SJSA1 (cell line): ENCODE data around the gene ARHGAP27. TPM values are rescaled to one million over a fixed set of nuclear protein-coding genes. Genes with fewer than 3 reads are reported as not detected.
"Not testable (repeated sequence)": the region's sequence is repeated elsewhere in the genome, so short reads cannot be mapped to it uniquely, and the experiment has no call there.

Experiments
- DNase-seq, 2 experiments: peaks; one replicate each; pipeline ENCODE4 v3.0.0-alpha.2; 2015 to 2020; ENCODE audit warnings: low spot score in 2 of 2, low read depth in 1 of 2
- H3K27ac ChIP-seq: fragments of 250-450 bp; sonication (Bioruptor Pico); 2 replicates; pipeline ENCODE4 v1.5.1; 2020; ENCODE audit warnings: mild to moderate bottlenecking, moderate library complexity
- H3K27me3 ChIP-seq: fragments of 250-450 bp; sonication (Bioruptor Pico); replicated peaks from 2 replicates; pipeline ENCODE4 v1.5.1; 2020; ENCODE audit warnings: mild to moderate bottlenecking, moderate library complexity
- H3K36me3 ChIP-seq: fragments of 250-450 bp; sonication (Bioruptor Pico); 2 replicates; pipeline ENCODE4 v1.5.1; 2020; ENCODE audit warnings: mild to moderate bottlenecking
- H3K4me1 ChIP-seq: fragments of 250-450 bp; sonication (Bioruptor Pico); replicated peaks from 2 replicates; pipeline ENCODE4 v1.6.1; 2021; ENCODE audit warnings: mild to moderate bottlenecking
- H3K4me3 ChIP-seq: fragments of 250-450 bp; sonication (Bioruptor Pico); 2 replicates; pipeline ENCODE4 v1.5.1; 2020; ENCODE audit warnings: mild to moderate bottlenecking
- H3K9me3 ChIP-seq: fragments of 250-450 bp; sonication (Bioruptor Pico); replicated peaks from 2 replicates; pipeline ENCODE4 v1.5.1; 2020; ENCODE audit warnings: mild to moderate bottlenecking
- total RNA-seq: library from RNA; depleted of rRNA; stranded (reverse); fragments of >200 nt; shearing (Covaris generic); gene quantifications from 2 replicates; pipeline ENCODE4 v1.2.3, GENCODE V29; 2014

The ARHGAP27 gene
- total RNA-seq, 1 experiment from 2014 or later, result 0.53 TPM

DNA sequence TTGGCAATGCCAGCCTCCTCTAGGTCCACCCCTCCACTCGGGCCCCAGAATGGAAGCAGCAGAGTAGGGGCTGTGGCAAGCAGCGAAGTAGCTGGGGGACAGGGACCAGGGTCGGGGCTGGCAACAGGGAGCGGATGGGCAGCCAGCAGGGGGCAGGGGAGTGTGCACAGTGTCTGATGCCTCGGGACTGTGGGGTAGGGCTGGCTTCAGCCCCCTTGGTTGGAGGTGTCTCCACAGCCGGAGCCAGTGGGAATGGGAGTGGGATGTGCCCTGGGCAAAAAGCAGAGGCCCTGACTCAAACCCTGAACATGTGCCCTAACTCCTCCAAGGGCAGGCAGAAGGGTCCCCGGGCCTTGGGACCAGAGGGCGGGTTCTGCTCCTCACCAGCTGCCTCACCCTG, 18.5 kb upstream of the ARHGAP27 start:
- Histone ChIP-seq H3K4me3 (no peak overlapping the region), H3K9me3 (no peaks in the 10 kb centered on the region), H3K4me1 (no peaks in the 10 kb centered on the region), H3K27ac (no peak overlapping the region), H3K27me3 (no peaks in the 10 kb centered on the region), H3K36me3 (no peaks in the 10 kb centered on the region)
- DNase-seq, result no peak

DNA sequence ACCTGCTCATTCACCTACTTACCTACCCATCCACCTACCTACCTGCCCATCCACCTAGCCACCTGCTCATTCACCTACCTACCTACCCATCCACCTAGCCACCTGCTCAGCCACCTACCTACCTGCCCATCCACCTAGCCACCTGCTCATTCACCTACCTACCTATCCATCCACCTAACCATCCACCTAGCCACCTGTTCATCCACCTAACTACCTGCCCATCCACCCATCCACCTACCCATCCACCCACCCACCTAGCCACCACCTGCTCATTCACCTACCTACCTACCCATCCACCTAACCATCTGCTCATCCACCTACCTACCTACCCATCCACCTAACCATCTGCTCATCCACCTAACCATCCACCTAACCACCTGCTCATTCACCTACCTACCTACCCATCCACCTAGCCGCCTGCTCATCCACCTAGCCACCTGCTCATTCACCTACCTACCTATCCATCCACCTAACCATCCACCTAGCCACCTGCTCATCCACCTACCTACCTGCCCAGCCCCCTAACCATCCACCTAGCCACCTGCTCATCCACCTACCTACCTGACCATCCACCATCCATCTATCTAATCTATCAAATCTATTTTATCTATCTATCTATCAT, 17.1 kb upstream of the ARHGAP27 start:
- not testable (repeated sequence) for DNase-seq, H3K27me3 ChIP-seq, H3K9me3 ChIP-seq, H3K36me3 ChIP-seq, H3K27ac ChIP-seq, H3K4me3 ChIP-seq, H3K4me1 ChIP-seq

DNA sequence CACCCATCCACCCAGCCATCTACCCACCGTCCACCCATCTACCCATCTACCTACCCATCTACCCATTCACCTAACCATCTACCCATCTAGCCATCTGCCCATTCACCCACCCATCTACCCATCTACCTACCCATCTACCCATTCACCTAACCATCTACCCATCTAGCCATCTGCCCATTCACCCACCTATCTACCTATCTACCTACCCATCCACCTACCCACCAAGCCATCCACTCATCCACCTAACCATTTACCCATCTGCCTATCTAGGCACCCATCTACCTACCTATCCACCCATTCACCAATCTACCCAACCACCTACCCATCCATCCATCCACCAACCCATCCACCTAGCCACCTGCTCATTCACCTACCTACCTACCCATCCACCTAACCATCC, 16.6 kb upstream of the ARHGAP27 start:
- DNase-seq, H3K27ac ChIP-seq, H3K36me3 ChIP-seq, H3K4me3 ChIP-seq, H3K9me3 ChIP-seq, H3K27me3 ChIP-seq, H3K4me1 ChIP-seq: not testable (repeated sequence)

- H3K4me3 ChIP-seq, H3K9me3 ChIP-seq, H3K4me1 ChIP-seq, H3K36me3 ChIP-seq, H3K27me3 ChIP-seq, H3K27ac ChIP-seq, DNase-seq: not testable (repeated sequence)
Measured at GRCh38 chr17:45448483-45448882, 15.8 kb upstream of the ARHGAP27 start.

GRCh38 chr17:45448066-45448465, 15.4 kb upstream of the ARHGAP27 start:
- H3K4me1 ChIP-seq, H3K27me3 ChIP-seq, H3K4me3 ChIP-seq, H3K36me3 ChIP-seq, H3K27ac ChIP-seq, H3K9me3 ChIP-seq, DNase-seq: not testable (repeated sequence)

- not testable (repeated sequence) for H3K9me3 ChIP-seq, DNase-seq, H3K4me1 ChIP-seq, H3K4me3 ChIP-seq, H3K27me3 ChIP-seq, H3K27ac ChIP-seq, H3K36me3 ChIP-seq
Measured at GRCh38 chr17:45447650-45448049, 15.0 kb upstream of the ARHGAP27 start.

DNA sequence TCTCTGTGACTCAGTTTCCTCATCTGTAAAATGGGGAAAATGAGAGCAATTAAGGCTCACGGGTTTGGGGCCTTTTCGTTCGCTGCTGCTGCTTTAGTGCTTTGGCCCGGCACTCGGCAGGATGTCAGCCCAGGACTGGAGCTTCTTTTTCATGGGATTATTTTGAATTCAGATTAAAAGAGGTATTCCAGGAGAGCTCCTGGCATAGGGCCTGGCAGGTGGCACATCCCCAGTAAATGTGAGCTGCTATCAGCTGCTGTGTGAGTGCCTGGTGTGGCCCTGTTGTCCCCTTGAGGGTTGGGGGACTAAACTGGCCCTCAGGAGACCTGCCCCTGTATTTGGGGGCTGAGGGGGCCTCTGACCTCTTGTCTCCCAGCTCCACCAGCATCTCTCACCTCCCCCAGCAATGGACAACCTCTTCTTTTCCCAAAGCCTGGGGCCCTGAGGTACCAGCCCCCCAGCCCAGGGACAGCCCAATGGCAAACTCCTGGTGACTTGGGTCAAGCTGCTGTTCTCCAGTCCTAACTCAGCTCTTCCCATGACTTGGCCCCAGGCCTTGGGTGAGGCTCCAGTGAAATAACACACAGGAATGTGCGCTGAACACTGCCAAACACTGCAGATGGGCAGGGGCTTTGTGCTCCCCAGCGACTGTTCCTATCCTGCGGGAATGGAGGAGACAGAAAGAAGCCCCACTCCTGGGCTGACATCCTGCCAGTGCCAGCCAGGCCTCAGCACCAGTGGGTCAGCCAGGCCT, 14.4 kb upstream of the ARHGAP27 start:
- H3K9me3 ChIP-seq, H3K4me3 ChIP-seq, DNase-seq, H3K27me3 ChIP-seq, H3K36me3 ChIP-seq, H3K4me1 ChIP-seq, H3K27ac ChIP-seq: not testable (repeated sequence)

DNA sequence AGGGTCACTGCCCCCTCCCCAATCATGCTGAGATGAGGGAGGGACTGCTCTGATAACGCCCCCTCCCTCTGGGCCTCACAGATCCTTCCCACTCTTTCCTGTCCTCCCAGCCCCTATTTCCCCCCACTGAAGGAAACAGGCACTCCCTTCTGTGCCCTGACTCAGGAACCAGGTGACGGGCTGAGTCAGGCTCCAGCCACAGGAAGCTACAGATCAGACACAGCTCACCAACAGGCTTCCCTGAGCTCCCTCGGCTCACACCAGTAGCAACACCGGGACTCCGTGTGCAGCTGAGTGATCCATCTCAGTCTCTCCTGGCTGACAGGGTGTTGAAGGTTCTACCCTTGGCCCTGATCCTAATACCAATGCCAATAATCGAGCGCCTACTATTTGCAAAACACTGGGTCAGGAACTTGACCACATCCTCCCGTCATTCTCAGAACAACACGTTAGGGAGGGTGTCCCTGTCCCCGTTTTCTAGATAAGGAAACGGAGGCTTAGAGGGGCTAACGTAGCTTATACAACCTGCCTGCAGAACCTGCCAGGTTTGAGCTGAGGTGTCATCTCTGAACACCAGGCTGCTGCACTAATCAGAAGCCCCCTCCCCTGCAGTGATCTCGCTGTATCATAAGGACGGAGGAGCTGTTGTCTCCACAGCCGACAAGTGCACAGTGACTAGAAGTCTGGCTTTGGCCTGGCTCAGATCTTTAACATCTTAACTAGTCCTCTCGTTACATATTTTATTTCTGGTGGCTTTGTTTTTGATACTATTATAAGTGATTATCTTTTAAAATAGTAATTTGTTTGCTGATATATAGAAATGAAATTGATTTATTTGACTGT, 13.5 kb upstream of the ARHGAP27 start:
- H3K36me3 ChIP-seq, H3K9me3 ChIP-seq, H3K27ac ChIP-seq, DNase-seq, H3K4me1 ChIP-seq, H3K4me3 ChIP-seq, H3K27me3 ChIP-seq: not testable (repeated sequence)

DNA sequence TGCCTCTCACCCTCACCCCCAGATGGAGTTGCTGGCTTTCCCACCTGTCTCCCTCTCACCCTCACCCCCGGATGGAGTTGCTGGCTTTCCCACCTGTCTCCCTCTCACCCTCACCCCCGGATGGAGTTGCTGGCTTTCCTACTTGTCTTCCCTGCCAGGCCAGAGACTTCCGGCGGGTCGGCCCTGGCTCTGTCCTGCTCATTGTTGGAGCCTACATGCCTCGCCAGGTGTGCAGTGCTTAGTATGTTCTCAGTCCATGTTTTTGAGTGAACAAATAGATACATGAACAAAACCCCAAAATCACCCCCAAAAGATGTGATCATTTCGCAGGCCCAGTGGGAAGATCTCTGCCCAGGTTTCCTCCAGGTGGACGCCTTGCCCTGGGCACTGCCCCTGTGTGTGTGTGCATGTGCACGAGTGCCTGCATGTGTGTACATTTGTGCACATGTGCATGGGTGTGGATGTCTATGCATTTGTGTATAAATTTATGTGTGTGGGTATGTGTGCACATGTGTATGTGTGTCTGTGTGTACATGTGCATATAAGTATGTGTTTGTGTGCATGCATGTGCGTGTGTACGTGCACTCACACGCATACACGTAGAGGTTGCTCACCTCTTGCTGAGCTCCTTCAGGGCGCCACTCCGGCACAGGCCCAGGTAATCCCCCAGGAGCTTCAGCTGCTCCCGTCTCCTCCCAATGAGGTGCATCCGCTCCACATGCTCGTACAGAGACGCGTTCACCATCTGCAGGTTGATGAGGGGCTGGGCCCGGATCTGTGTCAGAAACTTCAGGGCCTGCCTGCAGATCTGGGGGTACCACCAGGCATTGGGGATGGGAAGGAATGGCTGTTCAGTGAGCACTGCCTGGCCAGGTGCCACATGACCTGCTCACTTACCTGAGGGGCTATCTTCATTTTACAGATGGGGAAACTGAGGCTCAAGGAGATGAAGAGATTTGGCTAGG, 12.5 kb upstream of the ARHGAP27 start:
- H3K27me3 ChIP-seq, H3K9me3 ChIP-seq, DNase-seq, H3K27ac ChIP-seq, H3K4me3 ChIP-seq, H3K4me1 ChIP-seq, H3K36me3 ChIP-seq: not testable (repeated sequence)

- not testable (repeated sequence) for H3K9me3 ChIP-seq, DNase-seq, H3K4me3 ChIP-seq, H3K27ac ChIP-seq, H3K27me3 ChIP-seq, H3K4me1 ChIP-seq, H3K36me3 ChIP-seq
Measured at GRCh38 chr17:45444301-45444700, 11.6 kb upstream of the ARHGAP27 start.

GRCh38 chr17:45443371-45444260, 10.9 kb upstream of the ARHGAP27 start:
- H3K9me3 ChIP-seq, H3K27me3 ChIP-seq, H3K4me3 ChIP-seq, H3K27ac ChIP-seq, H3K4me1 ChIP-seq, DNase-seq: not testable (repeated sequence)
- peaks cover 11% of the 10 kb centered on the region for H3K36me3 ChIP-seq

DNA sequence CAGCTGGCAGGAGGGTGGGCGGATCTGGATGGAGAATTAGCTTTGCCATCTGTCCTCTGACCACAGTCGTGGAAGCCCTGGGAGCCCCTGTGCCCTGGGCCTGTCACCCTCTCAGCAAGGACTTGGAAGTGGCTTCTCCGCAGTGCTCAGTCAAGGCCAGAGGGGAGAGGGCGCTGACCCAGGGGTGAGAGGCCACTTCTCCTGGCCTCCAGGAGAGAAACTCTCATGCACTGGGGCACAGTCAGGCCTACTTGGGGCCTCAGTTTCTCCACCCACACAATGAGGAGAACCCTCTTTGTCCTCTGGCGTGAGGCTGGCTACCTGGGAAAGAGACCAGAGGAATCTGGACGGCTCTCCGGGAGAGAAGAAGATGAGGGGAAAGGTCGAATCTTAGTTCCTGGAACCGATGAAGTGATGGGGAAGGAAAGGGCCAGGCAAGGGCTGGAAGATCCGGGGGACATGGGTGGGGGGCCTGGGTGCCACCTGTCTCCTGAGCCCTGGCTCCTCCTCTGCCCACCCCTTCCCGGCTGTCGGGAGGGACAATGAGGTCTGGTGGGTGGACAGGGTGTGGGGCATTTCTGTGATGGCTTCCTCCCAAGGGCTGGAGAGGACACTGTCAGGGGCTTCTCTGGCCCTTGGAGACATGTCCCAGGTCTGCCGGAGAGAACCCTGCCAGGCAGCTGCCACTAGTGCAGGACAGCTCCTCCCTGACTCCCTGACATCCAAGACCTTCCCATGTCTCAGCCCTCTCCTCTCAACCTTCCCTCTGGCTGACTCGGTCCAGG, 9.0 kb upstream of the ARHGAP27 start:
- Histone ChIP-seq H3K27ac (no peak overlapping the region), H3K9me3 (no peaks in the 10 kb centered on the region), H3K36me3 (peaks cover 17% of the 10 kb centered on the region), H3K27me3 (no peaks in the 10 kb centered on the region), H3K4me3 (no peak overlapping the region), H3K4me1 (peaks cover 4% of the 10 kb centered on the region; the same call in 1 of the 2 replicates)
- DNase-seq, result no peak
